Measurements from ENCODE around the gene AAK1.

The AAK1 gene

DNA sequence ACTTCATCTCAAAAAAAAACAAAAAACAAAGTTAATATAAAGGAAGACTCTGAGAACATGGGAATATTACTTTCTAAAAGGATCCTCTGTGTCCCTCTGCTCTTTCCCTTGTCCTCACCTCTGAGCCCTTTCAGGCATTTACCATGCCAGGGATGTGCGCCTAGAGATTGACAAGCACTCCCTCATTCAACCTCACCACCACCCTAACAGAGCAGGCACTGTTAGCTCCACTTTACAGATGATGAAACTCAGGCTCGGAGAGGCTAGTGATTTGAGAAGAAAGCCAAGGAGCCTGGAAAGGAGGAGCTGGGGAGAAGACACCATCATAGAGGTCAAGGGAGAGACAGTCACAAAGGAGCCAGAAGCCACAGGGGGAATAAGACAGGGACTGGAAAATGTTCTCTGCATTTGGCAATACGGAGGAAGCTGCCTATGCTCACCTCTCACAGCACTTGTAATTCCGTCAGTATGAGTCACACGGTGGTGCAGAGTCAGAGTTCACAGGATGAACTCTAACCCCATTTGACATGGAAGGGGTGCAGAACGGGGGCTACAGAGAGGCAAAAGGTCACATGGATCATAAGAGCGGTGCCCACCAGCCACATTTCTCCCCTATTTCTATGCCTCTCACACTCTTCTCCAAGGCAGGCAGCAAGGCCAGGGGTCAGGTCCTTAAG, 104.5 kb downstream of the AAK1 start:
- TF ChIP-seq, protein P1, sequence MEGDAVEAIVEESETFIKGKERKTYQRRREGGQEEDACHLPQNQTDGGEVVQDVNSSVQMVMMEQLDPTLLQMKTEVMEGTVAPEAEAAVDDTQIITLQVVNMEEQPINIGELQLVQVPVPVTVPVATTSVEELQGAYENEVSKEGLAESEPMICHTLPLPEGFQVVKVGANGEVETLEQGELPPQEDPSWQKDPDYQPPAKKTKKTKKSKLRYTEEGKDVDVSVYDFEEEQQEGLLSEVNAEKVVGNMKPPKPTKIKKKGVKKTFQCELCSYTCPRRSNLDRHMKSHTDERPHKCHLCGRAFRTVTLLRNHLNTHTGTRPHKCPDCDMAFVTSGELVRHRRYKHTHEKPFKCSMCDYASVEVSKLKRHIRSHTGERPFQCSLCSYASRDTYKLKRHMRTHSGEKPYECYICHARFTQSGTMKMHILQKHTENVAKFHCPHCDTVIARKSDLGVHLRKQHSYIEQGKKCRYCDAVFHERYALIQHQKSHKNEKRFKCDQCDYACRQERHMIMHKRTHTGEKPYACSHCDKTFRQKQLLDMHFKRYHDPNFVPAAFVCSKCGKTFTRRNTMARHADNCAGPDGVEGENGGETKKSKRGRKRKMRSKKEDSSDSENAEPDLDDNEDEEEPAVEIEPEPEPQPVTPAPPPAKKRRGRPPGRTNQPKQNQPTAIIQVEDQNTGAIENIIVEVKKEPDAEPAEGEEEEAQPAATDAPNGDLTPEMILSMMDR (IDR thresholded peaks at IDR 0.05): no peak
- Histone ChIP-seq H3K4me2 (ENCODE audit: low read length) (no peak overlapping the region), H3K36me3 (ENCODE audit: control insufficient read depth, insufficient read depth, low read length) (no peaks in the 10 kb centered on the region), H3K4me3 (ENCODE audit: low read depth, low read length) (no peak overlapping the region), H3K79me2 (peaks cover 68% of the 10 kb centered on the region), H3K27me3 (ENCODE audit: control insufficient read depth, insufficient read depth, low read length) (no peaks in the 10 kb centered on the region), H3K9ac (no peak overlapping the region), H3K9me3 (ENCODE audit: control insufficient read depth, low read length) (no peaks in the 10 kb centered on the region), H3K27ac (no peak overlapping the region), H3K4me1 (peaks cover 27% of the 10 kb centered on the region), H2AFZ (no peak overlapping the region)

DNA sequence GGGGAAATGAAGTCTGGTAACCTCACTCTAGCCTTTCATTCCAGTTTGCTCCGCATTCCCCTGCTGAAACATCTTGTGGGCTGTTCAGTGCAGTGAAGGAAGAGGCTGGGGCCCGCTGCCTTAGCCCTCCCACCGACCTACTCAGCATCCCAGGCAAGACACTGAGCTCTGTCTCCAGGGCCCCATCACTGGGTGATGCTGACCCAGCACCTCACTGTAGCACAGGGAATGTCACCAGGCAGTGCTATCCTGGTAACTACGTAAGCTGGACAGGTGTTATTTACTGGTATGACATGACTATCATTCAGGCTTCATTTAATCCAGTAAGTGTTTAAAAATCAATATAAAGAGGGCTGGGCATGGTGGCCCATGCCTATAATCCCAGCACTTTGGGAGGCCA, 105.3 kb downstream of the AAK1 start:
- TF ChIP-seq, protein P1 (IDR thresholded peaks at IDR 0.05): no peak

DNA sequence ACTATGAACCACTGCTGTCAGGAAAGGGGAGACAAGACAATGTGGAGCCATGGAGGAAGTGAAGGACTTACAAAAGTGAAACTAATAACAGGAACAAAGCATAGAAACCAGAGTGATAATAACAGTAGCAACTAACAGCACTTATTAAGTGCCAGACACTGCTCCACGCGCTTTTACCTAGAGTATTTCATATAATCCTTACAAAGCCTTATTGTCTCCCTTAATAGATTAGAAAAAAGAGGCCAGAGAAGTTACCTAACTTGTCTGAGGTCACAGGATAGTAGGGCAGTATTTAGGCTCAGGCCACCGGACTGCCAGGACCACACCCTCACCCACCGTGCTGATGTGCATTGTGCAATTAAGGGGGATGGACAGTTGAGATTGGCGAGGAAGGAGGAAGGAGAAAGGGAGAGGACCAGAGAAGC, 107.7 kb downstream of the AAK1 start:
- H3K9me3 ChIP-seq (ENCODE audit: control insufficient read depth, low read length): no peaks in the 10 kb centered on the region
- H3K36me3 ChIP-seq (ENCODE audit: control insufficient read depth, insufficient read depth, low read length): no peaks in the 10 kb centered on the region
- H3K9ac ChIP-seq: no peak overlapping the region
- no peak overlapping the region for H2AFZ ChIP-seq
- H3K4me1 ChIP-seq: peaks cover 27% of the 10 kb centered on the region
- H3K79me2 ChIP-seq: peaks cover 49% of the 10 kb centered on the region
- no peak overlapping the region for H3K4me3 ChIP-seq (ENCODE audit: low read depth, low read length)
- no peak overlapping the region for H3K4me2 ChIP-seq (ENCODE audit: low read length)
- H3K27ac ChIP-seq: no peak overlapping the region
- no peaks in the 10 kb centered on the region for H3K27me3 ChIP-seq (ENCODE audit: control insufficient read depth, insufficient read depth, low read length)
- TF ChIP-seq, protein P1 (IDR thresholded peaks at IDR 0.05): no peak

More for the DNA sequence above, 105.3 kb downstream of the AAK1 start:
- Histone ChIP-seq H3K79me2 (peaks cover 62% of the 10 kb centered on the region), H3K4me2 (ENCODE audit: low read length) (no peak overlapping the region), H3K27me3 (ENCODE audit: control insufficient read depth, insufficient read depth, low read length) (no peaks in the 10 kb centered on the region), H3K27ac (no peak overlapping the region), H3K36me3 (ENCODE audit: control insufficient read depth, insufficient read depth, low read length) (no peaks in the 10 kb centered on the region), H3K4me1 (peaks cover 27% of the 10 kb centered on the region), H3K4me3 (ENCODE audit: low read depth, low read length) (no peak overlapping the region), H3K9me3 (ENCODE audit: control insufficient read depth, low read length) (no peaks in the 10 kb centered on the region), H3K9ac (no peak overlapping the region), H2AFZ (no peak overlapping the region)

DNA sequence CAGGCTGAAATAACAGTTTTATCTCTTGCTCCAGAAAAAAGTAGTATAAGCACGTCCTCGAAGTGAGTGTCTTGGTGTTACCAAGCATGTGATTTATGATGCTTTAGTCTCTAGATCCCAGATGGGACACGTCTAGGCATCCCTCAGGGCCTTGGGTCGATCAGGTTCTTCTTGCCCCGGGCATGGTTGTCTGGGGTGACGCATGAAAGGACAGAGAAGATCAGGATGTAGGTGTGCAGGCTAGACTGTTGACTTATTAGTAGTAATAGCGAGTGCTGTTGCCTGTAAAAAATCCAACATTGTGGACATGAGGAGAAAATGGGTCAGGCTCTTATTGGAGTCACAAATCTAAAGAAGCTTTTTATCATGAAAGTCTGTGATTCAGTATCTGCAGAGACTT, 112.4 kb downstream of the AAK1 start:
- no peak overlapping the region for H3K4me2 ChIP-seq (ENCODE audit: low read length)
- TF ChIP-seq, protein P1 (IDR thresholded peaks at IDR 0.05): no peak
- no peak overlapping the region for H3K9ac ChIP-seq
- H3K27ac ChIP-seq: no peak overlapping the region
- no peaks in the 10 kb centered on the region for H3K36me3 ChIP-seq (ENCODE audit: control insufficient read depth, insufficient read depth, low read length)
- no peak overlapping the region for H2AFZ ChIP-seq
- peaks cover 18% of the 10 kb centered on the region for H3K79me2 ChIP-seq
- no peaks in the 10 kb centered on the region for H3K27me3 ChIP-seq (ENCODE audit: control insufficient read depth, insufficient read depth, low read length)
- no peak overlapping the region for H3K4me3 ChIP-seq (ENCODE audit: low read depth, low read length)
- peaks cover 8% of the 10 kb centered on the region for H3K4me1 ChIP-seq
- no peaks in the 10 kb centered on the region for H3K9me3 ChIP-seq (ENCODE audit: control insufficient read depth, low read length)

DNA sequence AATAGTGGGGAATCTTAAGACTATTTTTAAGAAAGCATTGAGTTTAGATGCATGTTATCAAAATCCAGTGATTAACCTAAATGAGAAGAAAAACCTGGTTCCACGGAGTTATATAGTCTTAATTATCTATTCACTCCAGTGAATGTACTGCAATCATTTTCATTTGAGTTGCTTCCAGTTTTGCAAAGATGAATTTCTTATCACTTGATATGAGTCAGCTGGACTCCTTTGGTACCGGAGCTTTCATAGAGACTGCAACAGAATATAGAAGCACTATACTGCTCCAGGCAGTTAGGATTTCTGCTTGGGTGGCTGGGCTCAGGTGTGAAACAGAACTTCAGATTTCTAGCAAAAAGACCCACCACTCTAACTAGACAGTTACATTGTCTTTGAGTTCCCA, 114.1 kb downstream of the AAK1 start:
- H3K36me3 ChIP-seq (ENCODE audit: control insufficient read depth, insufficient read depth, low read length): no peaks in the 10 kb centered on the region
- TF ChIP-seq, protein P1 (IDR thresholded peaks at IDR 0.05): no peak
- no peak overlapping the region for H3K4me2 ChIP-seq (ENCODE audit: low read length)
- H2AFZ ChIP-seq: no peak overlapping the region
- H3K4me1 ChIP-seq: peaks cover 5% of the 10 kb centered on the region
- no peaks in the 10 kb centered on the region for H3K27me3 ChIP-seq (ENCODE audit: control insufficient read depth, insufficient read depth, low read length)
- no peaks in the 10 kb centered on the region for H3K9me3 ChIP-seq (ENCODE audit: control insufficient read depth, low read length)
- H3K79me2 ChIP-seq: peaks cover 5% of the 10 kb centered on the region
- no peak overlapping the region for H3K27ac ChIP-seq
- H3K4me3 ChIP-seq (ENCODE audit: low read depth, low read length): no peak overlapping the region
- no peak overlapping the region for H3K9ac ChIP-seq

Data from parathyroid adenoma (tissue), 2 donors.